Epithelial cell of proximal tubule (primary cell): Measurements from ENCODE around the gene NSG2. TPM values are rescaled to one million over a fixed set of nuclear protein-coding genes. Genes with fewer than 3 reads are reported as not detected.

Experiments
- DNase-seq: peaks from one replicate; pipeline ENCODE4 v3.0.0-alpha.2; 2011; ENCODE audit warnings: low read depth
- H3K4me3 ChIP-seq: 2 replicates; pipeline ENCODE4 v1.5.1; 2011; ENCODE audit warnings: low read depth, mild to moderate bottlenecking, low read length
- total RNA-seq: library from RNA; depleted of rRNA; stranded (reverse); fragments of >200 nt; gene quantifications from 2 replicates; pipeline ENCODE4 v1.2.3, GENCODE V29; 2015
- TF ChIP-seq, protein P1 (sequence below): conservative IDR thresholded peaks from 2 replicates; pipeline ENCODE4 v1.5.1; 2012; ENCODE audit warnings: low read depth, mild to moderate bottlenecking, low read length

The NSG2 gene
- total RNA-seq, 1 donor from 2014 or later, result not detected

DNA sequence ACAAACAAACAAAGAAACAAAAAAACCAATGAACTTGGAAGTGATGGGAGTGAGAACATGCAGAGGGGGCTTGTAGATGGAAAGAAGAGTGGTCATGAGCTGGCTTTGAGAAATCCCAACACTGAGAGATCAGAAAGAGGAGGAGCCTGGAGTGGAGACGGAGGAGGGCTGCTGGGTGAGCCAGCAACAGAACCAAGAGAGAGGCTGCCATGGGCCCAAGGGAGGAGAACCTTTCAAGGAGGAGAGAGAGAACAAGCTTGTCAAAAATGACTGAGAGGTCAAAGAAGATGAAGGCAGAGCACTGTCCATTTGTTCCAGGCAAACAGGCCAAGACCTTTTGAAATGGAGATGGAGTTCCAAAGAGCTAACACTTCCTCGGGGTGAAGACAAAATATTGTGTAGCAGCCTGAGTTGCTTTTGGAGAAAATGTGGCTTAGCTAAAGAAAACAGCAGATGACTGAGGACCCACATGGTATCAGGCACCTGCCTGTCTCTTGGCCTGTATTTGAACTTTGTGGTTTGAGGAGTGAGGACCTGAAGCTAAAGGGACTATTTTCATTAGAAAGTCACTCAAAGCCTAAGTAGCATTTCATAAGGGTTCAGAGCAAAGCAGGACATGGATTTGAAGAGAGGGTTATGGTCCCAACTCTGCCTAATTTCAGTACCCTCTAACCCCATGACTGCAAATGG lies 13.1 kb downstream of the NSG2 start:
- no peak for DNase-seq
- TF ChIP-seq, protein P1, sequence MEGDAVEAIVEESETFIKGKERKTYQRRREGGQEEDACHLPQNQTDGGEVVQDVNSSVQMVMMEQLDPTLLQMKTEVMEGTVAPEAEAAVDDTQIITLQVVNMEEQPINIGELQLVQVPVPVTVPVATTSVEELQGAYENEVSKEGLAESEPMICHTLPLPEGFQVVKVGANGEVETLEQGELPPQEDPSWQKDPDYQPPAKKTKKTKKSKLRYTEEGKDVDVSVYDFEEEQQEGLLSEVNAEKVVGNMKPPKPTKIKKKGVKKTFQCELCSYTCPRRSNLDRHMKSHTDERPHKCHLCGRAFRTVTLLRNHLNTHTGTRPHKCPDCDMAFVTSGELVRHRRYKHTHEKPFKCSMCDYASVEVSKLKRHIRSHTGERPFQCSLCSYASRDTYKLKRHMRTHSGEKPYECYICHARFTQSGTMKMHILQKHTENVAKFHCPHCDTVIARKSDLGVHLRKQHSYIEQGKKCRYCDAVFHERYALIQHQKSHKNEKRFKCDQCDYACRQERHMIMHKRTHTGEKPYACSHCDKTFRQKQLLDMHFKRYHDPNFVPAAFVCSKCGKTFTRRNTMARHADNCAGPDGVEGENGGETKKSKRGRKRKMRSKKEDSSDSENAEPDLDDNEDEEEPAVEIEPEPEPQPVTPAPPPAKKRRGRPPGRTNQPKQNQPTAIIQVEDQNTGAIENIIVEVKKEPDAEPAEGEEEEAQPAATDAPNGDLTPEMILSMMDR, result no peak
- no peak overlapping the region for H3K4me3 ChIP-seq

DNA sequence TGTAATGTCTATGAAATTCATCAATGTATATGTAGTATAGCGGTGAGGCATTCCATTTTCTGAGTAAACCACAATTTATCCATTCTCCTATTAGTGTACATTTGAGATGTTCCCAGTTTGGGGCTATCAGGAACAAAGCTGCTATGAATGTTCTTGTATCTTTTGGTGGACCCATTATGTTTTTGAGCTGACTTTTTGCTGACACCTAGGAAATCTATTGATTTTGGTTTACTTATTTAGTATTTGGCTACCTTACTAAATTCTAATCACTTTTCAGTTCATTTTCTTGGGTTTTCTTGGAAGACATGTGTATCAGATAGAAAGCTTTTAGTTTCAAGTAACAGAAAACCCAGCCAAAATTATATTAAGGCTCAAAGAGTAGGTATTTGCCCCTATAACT lies 13.7 kb downstream of the NSG2 start:
- DNase-seq, result no peak
- TF ChIP-seq, protein P1, result no peak
- no peak overlapping the region for H3K4me3 ChIP-seq

DNA sequence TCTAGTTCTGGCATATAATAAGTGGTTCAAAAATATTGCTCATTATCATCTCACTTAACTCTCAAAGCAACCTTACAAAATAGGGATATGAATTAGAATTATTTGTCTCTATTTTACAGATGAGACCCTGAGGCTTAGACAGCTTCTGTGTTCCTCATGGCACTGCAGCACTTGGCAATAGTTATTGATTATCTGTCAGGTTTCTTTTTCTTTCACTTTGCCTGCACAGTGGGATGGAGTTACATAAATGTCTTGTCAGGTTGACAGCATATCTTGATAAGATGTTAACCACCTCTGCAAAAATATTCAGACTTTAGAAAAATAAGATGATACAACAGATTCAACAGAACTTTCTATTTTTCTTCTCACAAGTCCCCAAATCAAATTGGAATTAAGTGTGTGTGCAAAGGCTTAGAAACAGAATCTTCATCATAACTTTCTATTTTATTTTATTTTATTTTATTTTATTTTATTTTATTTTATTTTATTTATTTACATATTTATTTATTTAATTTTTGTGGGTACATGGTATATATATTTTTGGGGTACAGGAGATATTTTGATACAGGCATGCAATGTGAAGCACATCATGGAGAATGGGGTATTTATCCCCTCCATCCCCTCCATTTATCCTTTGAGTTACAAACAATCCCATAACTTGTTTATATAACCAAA lies 17.7 kb downstream of the NSG2 start:
- no peak for DNase-seq
- no peak overlapping the region for H3K4me3 ChIP-seq
- TF ChIP-seq, protein P1, result no peak

DNA sequence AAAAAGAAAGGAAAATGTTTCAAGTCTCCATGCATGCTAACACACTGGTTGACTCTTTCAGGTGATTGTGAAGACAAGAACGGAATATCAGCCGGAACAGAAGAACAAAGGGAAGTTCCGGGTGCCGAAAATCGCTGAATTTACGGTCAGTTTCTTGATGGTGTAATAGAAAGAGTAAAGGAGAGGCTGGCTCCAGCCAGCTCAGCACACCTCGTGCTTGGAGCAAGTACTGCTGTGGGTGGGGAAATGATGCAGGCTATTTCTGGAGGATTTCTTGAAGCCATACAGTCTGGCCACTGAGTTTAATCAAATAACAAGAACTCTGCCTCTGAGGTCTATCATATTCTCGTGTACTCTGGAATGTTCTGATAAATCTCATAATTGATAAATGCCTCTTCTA lies 18.7 kb downstream of the NSG2 start:
- H3K4me3 ChIP-seq, result no peak overlapping the region
- TF ChIP-seq, protein P1, result no peak
- no peak for DNase-seq

DNA sequence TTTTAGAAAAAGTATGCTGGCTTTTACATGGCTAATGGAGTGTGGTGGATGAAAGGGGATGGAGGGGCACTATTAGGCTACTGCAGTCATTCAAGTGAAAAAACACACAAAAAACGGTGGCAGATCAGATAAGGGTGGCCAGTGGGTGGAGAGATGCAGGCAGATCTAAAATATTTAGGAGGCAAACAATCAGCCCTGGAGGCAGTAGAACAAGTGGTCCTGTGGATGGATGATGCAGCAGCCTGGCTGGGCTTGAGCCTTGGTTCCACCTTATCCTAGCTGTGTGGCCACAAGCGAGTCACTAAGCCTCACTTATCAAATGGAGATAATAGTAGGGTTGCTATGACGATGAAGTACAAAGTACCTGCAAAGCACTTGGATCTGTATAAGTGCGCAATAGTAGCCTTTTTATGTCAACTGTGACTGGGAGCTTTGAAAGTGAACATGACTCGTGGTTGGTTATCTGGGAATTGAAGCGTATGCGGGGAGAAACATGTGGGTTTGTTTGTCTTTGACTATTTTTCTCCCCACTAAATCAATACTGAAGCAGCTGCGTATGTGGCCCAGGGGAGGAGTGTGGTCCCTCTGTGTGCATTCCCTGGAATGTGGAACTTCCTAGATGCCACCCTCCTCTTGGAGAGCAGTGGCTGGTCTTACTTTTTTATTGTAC lies 20.2 kb downstream of the NSG2 start:
- H3K4me3 ChIP-seq, result no peak overlapping the region
- TF ChIP-seq, protein P1, result no peak
- no peak for DNase-seq

DNA sequence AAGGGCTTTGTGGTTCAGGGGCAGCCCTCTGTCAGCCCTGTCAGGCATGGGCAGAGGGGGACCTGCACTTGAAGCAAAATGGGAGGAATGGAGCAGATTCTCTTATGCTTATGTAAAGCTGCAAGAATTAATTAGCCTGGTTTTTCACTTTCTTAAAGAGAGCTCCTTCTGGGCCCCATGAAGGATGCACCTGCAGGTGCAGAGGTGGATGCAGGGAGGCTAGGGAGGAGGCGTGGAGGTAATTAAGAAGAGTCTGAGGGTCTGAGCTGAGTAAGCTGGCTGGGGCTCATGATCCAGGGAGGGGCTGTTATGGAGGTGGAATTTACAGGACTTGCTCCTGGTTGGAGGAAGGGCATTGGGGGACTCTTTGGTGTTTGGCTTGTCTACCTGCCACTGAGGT lies 22.0 kb downstream of the NSG2 start:
- TF ChIP-seq, protein P1, result no peak
- DNase-seq, result no peak
- no peak overlapping the region for H3K4me3 ChIP-seq
